ENCODE measurements around the gene SDK1.

Gene SDK1

GRCh38 chr7:3464900-3465622 lies 164.0 kb downstream of the SDK1 start:
- DNase-seq, result no peak

DNA sequence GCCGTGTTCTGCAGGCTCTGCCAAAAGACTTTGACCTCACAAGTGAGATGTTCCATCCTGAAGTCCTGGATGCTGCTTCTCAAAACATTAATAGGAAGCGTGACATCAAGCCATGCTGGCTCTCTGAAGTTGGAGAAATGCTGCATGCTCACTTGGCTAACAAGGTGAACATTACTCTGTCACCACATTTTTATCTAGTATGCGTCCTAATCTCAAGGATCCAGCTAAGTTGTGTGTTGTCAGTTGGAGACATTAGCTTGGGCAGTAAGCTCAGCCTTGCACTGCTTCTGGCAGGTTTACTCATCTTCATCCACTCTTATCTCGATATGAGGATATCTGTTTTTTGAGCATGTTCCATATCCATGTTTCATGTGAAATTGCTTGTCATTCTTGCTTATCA lies 165.2 kb downstream of the SDK1 start:
- DNase-seq, result no peak

DNA sequence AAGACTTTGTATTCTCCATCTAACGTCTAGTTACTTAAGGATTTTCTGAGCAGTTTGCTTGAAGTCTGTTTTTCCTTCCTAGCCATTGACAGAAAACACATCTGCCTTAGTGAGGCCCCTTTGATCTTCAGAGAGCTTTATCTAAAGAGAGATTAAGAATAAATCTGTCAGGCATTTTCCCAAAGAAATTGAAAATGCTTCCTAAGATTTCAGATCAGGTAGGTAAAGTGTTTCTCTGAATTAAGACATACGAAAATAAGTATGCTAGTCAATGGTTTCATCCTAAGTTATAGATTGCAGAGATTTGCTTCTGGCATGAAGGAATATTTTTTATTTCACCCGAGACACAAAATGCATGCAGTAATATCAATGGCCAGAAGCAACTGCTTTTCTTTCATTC lies 168.6 kb downstream of the SDK1 start:
- DNase-seq, result no peak

GRCh38 chr7:3480197-3480596 lies 179.1 kb downstream of the SDK1 start:
- DNase-seq, result no peak

GRCh38 chr7:3481435-3481834 lies 180.4 kb downstream of the SDK1 start:
- no peak for DNase-seq

DNA sequence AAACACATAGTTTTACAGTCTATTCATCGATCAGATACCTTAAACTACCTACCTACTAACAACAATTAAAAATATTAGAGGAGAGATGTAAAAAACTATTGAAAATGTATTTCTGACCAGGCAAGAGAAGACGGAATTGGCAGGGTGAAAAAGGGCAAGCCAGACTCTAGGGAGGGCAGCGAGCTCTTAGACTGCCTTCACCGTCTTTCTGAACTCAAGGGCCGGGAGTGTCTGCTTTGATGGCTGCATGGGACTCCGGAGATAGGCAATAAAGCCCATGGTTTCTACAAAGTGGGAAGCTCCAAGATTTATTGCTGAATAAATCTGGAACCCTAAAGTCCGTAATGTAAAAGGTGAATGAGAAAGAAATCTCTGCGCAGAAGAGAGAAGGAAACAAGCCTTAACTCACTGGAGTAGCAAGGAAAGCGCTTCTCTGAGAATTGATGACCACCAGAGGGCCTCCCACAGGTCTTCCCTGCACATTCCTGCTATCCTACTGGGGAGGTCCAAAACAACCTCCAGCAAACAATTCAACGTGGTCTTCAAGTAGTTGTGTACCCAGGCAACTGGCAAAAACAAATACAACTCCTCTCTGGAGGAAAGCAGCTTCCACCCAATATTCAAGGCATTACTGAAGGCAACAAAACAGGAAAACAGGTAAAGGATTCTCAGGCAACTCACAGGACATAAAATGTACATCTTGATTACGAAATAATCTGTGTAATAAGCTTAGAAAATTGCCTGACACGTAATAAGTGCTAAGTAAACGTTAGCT lies 181.3 kb downstream of the SDK1 start:
- DNase-seq, result peak in 1 of 2 experiments; percentile 62

DNA sequence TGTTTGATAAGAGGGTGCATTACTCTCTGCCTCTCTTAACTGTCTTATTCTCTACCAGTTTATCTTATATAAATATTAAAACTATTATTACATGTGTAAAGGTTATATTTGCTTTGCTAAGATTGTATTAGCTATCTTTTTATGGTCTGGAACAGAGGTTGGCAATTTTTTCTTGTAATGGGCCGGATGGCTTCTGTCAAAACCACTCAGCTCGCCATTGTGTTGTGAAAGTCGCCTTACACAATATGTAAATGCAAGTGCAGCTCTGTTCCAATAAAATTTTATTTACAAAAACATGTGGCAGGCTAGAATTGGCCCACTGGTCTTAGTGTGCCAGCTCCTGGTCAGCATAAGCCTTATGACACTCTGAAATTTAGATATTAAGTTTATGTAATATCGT lies 185.8 kb downstream of the SDK1 start:
- no peak for DNase-seq

DNA sequence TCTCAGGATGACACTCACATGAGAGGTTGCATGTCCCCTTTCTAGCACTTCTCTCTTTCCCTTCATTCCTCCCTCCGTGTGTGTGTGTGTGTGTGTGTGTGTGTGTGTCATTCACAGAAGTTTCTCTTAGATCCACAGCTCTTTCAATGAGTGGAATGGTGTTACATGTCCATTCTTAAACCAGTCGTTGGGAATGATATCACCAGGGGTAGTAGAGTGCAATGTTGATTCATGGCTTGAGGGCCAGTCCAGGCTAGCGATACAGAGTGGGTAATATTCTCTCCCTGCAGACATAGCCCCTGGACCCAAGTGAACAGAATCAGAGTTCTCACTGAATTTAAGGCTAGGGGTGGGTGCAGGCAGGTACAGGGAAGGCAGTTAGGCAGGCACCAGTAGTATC lies 187.8 kb downstream of the SDK1 start:
- DNase-seq, result no peak

GRCh38 chr7:3493499-3493898 lies 192.4 kb downstream of the SDK1 start:
- peak in 1 of 2 experiments; percentile 44 for DNase-seq

GRCh38 chr7:3494947-3495346 lies 193.9 kb downstream of the SDK1 start:
- no peak for DNase-seq

GRCh38 chr7:3495530-3495929 lies 194.5 kb downstream of the SDK1 start:
- no peak for DNase-seq

DNA sequence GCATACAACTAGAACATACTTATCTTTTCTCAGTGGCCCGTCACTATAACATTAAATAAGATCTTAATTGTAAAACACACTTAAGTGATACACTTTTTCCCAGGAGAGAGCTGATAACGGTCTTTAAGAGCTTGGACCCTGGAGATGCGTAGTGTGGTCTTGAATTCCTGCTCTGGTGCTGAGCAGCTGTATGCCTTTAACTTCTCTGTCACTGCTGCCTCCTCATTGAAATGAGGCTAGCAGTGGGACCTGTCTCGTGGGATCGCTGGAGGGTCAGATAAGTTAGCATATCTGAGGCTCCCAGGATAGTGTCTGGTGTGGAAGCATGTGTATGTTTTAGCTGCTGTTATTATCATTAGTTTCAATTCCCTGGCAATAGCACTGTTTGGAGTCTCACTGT lies 194.9 kb downstream of the SDK1 start:
- no peak for DNase-seq

DNA sequence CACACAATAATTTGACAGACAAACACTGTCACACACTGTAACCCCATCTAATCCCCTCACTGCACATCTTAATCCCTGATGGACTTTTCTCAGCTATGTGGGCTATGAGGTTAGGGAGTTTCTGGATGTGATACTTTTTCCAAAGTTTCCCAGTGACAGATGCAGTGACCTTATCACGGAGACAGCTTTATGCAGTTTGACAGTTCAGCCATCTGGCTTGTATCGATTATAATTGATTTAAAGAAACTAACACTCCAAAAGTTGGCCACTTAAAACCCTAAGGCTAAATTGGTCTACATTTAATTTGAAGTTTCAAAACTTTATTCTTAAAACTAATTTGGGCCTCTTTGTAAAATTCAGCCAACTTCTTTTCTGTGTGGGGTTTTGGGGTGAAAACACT lies 196.7 kb downstream of the SDK1 start:
- DNase-seq, result no peak

- DNase-seq, result no peak
Measured at GRCh38 chr7:3501671-3502070, 200.6 kb downstream of the SDK1 start.

DNA sequence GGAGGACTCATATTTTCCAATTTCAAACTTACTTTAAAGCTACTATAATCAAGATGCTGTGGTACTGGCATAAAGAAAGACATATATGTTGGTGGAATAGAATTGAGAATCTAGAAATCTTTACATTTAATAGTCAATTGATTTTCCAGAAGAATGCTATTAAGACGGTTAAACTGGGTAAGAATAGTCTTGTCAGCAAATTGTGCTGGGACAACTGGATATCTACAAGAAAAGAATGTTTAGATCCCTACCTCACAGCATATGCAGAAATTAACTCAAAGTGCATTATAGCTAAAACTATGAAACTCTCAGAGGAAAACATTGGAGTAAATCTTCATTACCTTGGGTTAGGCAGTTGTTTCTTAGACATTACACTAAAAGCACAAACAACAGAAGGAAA lies 203.3 kb downstream of the SDK1 start:
- no peak for DNase-seq

DNA sequence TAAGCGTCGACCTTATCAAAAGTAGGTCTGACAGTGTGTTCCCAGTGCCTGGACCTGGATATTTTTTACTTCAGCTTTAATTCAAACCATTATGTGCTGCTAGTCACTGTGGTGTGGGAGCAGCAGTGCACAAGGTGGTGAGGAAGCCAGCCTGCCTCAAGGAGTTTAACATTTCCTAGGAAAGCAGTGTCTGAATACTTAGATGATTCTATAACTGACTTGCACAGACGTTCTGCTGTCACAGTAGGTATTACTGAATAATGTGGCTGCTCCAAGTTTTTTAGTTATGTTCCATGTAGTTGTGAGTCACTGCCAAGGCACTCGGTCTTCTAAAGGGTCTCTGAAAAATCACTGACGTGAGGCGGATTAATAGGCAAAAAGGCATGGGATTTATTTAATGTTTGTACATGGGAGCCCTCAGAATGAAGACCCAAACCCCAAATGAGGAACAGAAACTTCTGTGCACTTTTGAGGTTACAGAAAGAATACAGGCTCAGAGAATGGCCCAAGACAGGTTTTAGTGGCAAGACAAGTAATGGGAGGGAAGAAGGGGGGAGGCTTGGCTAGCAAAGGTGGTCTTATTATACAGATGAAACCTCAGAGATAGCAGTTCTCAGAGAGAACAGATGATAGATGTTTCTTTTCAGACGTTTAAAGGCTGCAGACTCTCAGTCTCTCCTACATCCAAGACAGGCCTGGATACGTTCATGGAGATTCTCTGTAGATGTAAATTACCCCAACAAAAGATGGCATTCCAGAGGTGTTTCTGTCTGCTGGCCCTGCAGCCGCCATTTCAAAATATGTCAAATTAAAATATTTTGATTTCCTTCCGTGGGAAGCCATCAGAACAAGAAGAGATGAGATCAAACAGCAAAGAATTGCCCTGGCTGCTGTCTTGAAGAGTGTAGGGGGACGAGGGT lies 209.3 kb downstream of the SDK1 start:
- DNase-seq, result no peak

DNA sequence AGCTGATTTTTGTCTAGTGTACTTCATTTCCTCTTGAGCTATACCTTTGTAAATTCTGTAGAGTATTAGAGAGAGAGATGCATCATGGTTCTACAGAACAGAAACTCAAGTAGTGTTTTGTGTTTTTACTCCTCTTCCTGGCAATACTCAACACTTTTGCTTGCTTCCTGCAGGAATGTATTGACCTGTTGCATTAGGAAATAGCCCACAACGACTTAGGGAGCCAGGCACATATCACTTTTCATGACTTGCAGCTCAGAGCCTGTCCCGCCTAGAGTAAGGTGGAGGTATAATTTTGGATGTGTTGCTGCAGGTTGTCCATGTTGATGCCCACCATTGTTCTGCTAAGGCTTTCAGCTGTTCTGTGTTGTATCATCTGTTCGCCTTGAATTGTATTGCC lies 216.3 kb downstream of the SDK1 start:
- no peak for DNase-seq

DNA sequence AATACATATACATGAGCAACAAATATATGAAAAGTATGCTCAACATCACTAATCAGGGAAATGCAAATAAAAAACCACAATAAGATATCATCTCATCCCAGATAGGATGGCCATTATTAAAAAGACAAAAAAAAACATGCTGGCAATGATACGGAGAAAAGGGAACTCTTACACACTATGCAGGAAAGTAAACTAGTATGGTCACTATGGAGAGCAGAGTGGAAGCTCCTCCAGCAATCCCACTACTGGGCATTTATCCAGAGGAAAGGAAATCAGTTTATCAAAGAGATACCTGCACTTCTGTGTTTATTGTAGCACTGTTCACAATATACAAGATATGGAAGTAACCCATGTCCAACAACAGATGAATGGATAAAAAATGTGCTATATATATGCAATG lies 217.5 kb downstream of the SDK1 start:
- peak in 1 of 2 experiments; percentile 3 for DNase-seq

GRCh38 chr7:3520206-3520605 lies 219.2 kb downstream of the SDK1 start:
- DNase-seq, result no peak

GRCh38 chr7:3527496-3528124 lies 226.6 kb downstream of the SDK1 start:
- no peak for DNase-seq

DNA sequence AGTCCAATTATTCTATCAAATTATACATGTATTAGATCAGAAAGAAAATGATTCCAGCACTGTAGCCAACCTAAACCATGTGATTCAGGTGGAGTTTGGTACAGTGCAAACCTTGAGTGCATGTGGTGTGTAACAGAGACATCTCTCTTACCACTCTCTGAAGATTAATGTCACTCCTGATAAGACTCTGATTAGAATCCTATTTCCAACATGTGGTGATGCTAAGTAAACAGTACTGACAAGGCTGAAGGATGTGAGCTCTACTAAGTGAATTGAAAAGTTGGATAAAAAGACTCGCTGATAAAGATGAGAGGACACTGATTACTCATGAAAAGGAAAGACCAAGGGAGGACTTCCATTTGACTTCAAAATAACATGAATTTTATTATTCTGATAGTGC lies 232.0 kb downstream of the SDK1 start:
- DNase-seq, result no peak

DNA sequence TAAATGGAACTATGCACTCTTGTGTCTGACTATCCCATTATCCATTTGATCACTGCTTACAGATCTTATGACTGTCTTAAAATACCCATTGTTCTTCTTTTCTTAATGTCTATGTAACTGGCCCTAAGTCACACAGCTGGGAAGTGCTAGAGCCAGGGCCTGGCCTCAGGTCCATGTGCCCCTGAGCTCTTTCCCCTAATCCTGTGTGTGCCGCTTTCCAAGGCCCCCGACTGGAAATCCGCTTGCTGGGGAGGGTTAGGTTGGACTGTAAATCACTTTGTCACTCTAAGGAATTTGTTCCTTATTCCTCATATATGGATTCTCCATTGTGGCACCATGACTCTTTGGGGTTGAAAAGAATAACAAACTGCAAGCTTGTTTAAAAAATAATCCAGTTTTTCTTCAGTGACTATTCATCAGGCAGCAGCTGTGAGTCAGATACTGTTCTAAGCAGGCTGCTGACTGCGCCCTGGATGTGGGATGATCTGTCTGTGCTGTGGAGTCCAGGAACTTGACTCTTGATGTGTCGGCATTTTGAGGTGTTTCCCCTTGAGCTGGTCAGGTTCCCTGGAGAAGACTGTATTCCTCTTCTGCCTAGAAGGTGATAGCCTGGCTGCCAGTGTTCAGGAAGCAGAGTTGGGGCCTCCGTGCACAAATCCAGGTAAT lies 236.3 kb downstream of the SDK1 start:
- DNase-seq, result no peak

Measured in SW 1271 (cell line).